ENCODE measurements around the gene DNTT.
A peak's percentile ranks its signal among the peaks of the same experiment; 100 is the strongest.

The DNTT gene

GRCh38 chr10:96321822-96322221, 17.6 kb downstream of the DNTT start:
- TF ChIP-seq SUZ12 (IDR thresholded peaks at IDR 0.05; ENCODE audit: extremely low read depth, insufficient read depth, insufficient read length) (no peak), ZNF274 (IDR thresholded peaks at IDR 0.05; ENCODE audit: low read depth, low read length) (no peak)
- Histone ChIP-seq H3K9ac (ENCODE audit: insufficient read length, low read depth) (no peak overlapping the region), H3K36me3 (ENCODE audit: insufficient read depth, insufficient read length, low read length) (no peaks in the 10 kb centered on the region)

GRCh38 chr10:96322275-96322674, 18.0 kb downstream of the DNTT start:
- TF ChIP-seq ZNF274 (IDR thresholded peaks at IDR 0.05; ENCODE audit: low read depth, low read length) (no peak), YY1 (IDR thresholded peaks at IDR 0.05; ENCODE audit: insufficient read depth, insufficient read length) (no peak), SUZ12 (IDR thresholded peaks at IDR 0.05; ENCODE audit: extremely low read depth, insufficient read depth, insufficient read length) (no peak)
- Histone ChIP-seq H3K36me3 (ENCODE audit: insufficient read depth, insufficient read length, low read length) (no peaks in the 10 kb centered on the region), H3K27me3 (ENCODE audit: insufficient read depth, insufficient read length) (no peaks in the 10 kb centered on the region), H3K9me3 (ENCODE audit: insufficient read depth, low read length) (0 out of 2 replicates have a peak, but pooled peaks cover 4% of the 10 kb centered on the region), H3K4me1 (ENCODE audit: insufficient read depth, insufficient read length) (no peaks in the 10 kb centered on the region), H3K9ac (ENCODE audit: insufficient read length, low read depth) (no peak overlapping the region), H3K4me3 (ENCODE audit: insufficient read length, low read depth) (no peak overlapping the region)
- DNase-seq (ENCODE audit: low read depth, low spot score) = no peak

More at GRCh38 chr10:96321822-96322221, 17.6 kb downstream of the DNTT start:
- Histone ChIP-seq H3K27me3 (ENCODE audit: insufficient read depth, insufficient read length) (no peaks in the 10 kb centered on the region), H3K9me3 (ENCODE audit: insufficient read depth, low read length) (0 out of 2 replicates have a peak, but pooled peaks cover 4% of the 10 kb centered on the region), H3K4me3 (ENCODE audit: insufficient read length, low read depth) (no peak overlapping the region), H3K4me1 (ENCODE audit: insufficient read depth, insufficient read length) (no peaks in the 10 kb centered on the region)
- no peak for DNase-seq (ENCODE audit: low read depth, low spot score)

- Histone ChIP-seq H3K36me3 (ENCODE audit: insufficient read depth, insufficient read length, low read length) (no peaks in the 10 kb centered on the region), H3K9me3 (ENCODE audit: insufficient read depth, low read length) (0 out of 2 replicates have a peak, but pooled peaks cover 4% of the 10 kb centered on the region), H3K4me1 (ENCODE audit: insufficient read depth, insufficient read length) (no peaks in the 10 kb centered on the region), H3K27me3 (ENCODE audit: insufficient read depth, insufficient read length) (no peaks in the 10 kb centered on the region), H3K4me3 (ENCODE audit: insufficient read length, low read depth) (no peak overlapping the region), H3K9ac (ENCODE audit: insufficient read length, low read depth) (no peak overlapping the region)
- no peak for TF ChIP-seq YY1 (IDR thresholded peaks at IDR 0.05; ENCODE audit: insufficient read depth, insufficient read length)
- TF ChIP-seq ZNF274 (IDR thresholded peaks at IDR 0.05; ENCODE audit: low read depth, low read length) = no peak
- no peak for TF ChIP-seq SUZ12 (IDR thresholded peaks at IDR 0.05; ENCODE audit: extremely low read depth, insufficient read depth, insufficient read length)
- DNase-seq (ENCODE audit: low read depth, low spot score) = no peak
Measured at GRCh38 chr10:96324447-96324846, 20.2 kb downstream of the DNTT start.

GRCh38 chr10:96325719-96326373, 21.6 kb downstream of the DNTT start:
- H3K36me3 ChIP-seq (ENCODE audit: insufficient read depth, insufficient read length, low read length) = no peaks in the 10 kb centered on the region
- H3K4me3 ChIP-seq (ENCODE audit: insufficient read length, low read depth) = no peak overlapping the region
- TF ChIP-seq SUZ12 (IDR thresholded peaks at IDR 0.05; ENCODE audit: extremely low read depth, insufficient read depth, insufficient read length) = no peak
- no peak for TF ChIP-seq YY1 (IDR thresholded peaks at IDR 0.05; ENCODE audit: insufficient read depth, insufficient read length)
- TF ChIP-seq ZNF274 (IDR thresholded peaks at IDR 0.05; ENCODE audit: low read depth, low read length) = no peak

GRCh38 chr10:96327462-96327861, 23.2 kb downstream of the DNTT start:
- DNase-seq (ENCODE audit: low read depth, low spot score) = no peak
- Histone ChIP-seq H3K36me3 (ENCODE audit: insufficient read depth, insufficient read length, low read length) (no peaks in the 10 kb centered on the region), H3K9ac (ENCODE audit: insufficient read length, low read depth) (no peak overlapping the region), H3K4me1 (ENCODE audit: insufficient read depth, insufficient read length) (no peaks in the 10 kb centered on the region), H3K9me3 (ENCODE audit: insufficient read depth, low read length) (no peaks in the 10 kb centered on the region), H3K4me3 (ENCODE audit: insufficient read length, low read depth) (no peak overlapping the region), H3K27me3 (ENCODE audit: insufficient read depth, insufficient read length) (no peaks in the 10 kb centered on the region)
- no peak for TF ChIP-seq SUZ12 (IDR thresholded peaks at IDR 0.05; ENCODE audit: extremely low read depth, insufficient read depth, insufficient read length)
- no peak for TF ChIP-seq YY1 (IDR thresholded peaks at IDR 0.05; ENCODE audit: insufficient read depth, insufficient read length)
- no peak for TF ChIP-seq ZNF274 (IDR thresholded peaks at IDR 0.05; ENCODE audit: low read depth, low read length)

More at GRCh38 chr10:96325719-96326373, 21.6 kb downstream of the DNTT start:
- H3K9me3 ChIP-seq (ENCODE audit: insufficient read depth, low read length) = 0 out of 2 replicates have a peak, but pooled peaks cover 4% of the 10 kb centered on the region
- H3K27me3 ChIP-seq (ENCODE audit: insufficient read depth, insufficient read length) = no peaks in the 10 kb centered on the region
- DNase-seq (ENCODE audit: low read depth, low spot score) = no peak
- no peak overlapping the region for H3K9ac ChIP-seq (ENCODE audit: insufficient read length, low read depth)
- no peaks in the 10 kb centered on the region for H3K4me1 ChIP-seq (ENCODE audit: insufficient read depth, insufficient read length)

- no peak for DNase-seq (ENCODE audit: low read depth, low spot score)
- TF ChIP-seq ZNF274 (IDR thresholded peaks at IDR 0.05; ENCODE audit: low read depth, low read length) (no peak), YY1 (IDR thresholded peaks at IDR 0.05; ENCODE audit: insufficient read depth, insufficient read length) (no peak), SUZ12 (IDR thresholded peaks at IDR 0.05; ENCODE audit: extremely low read depth, insufficient read depth, insufficient read length) (no peak)
- Histone ChIP-seq H3K9me3 (ENCODE audit: insufficient read depth, low read length) (no peaks in the 10 kb centered on the region), H3K36me3 (ENCODE audit: insufficient read depth, insufficient read length, low read length) (no peaks in the 10 kb centered on the region), H3K4me1 (ENCODE audit: insufficient read depth, insufficient read length) (no peaks in the 10 kb centered on the region), H3K9ac (ENCODE audit: insufficient read length, low read depth) (no peak overlapping the region), H3K27me3 (ENCODE audit: insufficient read depth, insufficient read length) (no peaks in the 10 kb centered on the region), H3K4me3 (ENCODE audit: insufficient read length, low read depth) (no peak overlapping the region)
Measured at GRCh38 chr10:96333101-96333500, 28.9 kb downstream of the DNTT start.

- Histone ChIP-seq H3K27me3 (ENCODE audit: insufficient read depth, insufficient read length) (no peaks in the 10 kb centered on the region), H3K9me3 (ENCODE audit: insufficient read depth, low read length) (no peaks in the 10 kb centered on the region), H3K4me1 (ENCODE audit: insufficient read depth, insufficient read length) (no peaks in the 10 kb centered on the region), H3K36me3 (ENCODE audit: insufficient read depth, insufficient read length, low read length) (no peaks in the 10 kb centered on the region), H3K9ac (ENCODE audit: insufficient read length, low read depth) (no peak overlapping the region), H3K4me3 (ENCODE audit: insufficient read length, low read depth) (no peak overlapping the region)
- TF ChIP-seq YY1 (IDR thresholded peaks at IDR 0.05; ENCODE audit: insufficient read depth, insufficient read length) = no peak
- no peak for TF ChIP-seq ZNF274 (IDR thresholded peaks at IDR 0.05; ENCODE audit: low read depth, low read length)
- no peak for TF ChIP-seq SUZ12 (IDR thresholded peaks at IDR 0.05; ENCODE audit: extremely low read depth, insufficient read depth, insufficient read length)
- peak; percentile 42 for DNase-seq (ENCODE audit: low read depth, low spot score)
Measured at GRCh38 chr10:96334616-96335526, 30.6 kb downstream of the DNTT start.

All from NT2/D1 (cell line).